Spleen (tissue), 11 donors: ENCODE measurements around the gene TMEM41B. TPM values are rescaled to one million over a fixed set of nuclear protein-coding genes. Genes with fewer than 3 reads are reported as not detected.
"Not testable (repeated sequence)": the region's sequence is repeated elsewhere in the genome, so short reads cannot be mapped to it uniquely, and the experiment has no call there.

Experiments used
- DNase-seq: peaks from one replicate; pipeline ENCODE4 v3.0.0-alpha.2; 2020
- H3K27ac ChIP-seq, 8 donors: fragments of 200-600 bp; sonication (generic) in 7 of 8; 1 replicate in 4 of 8; 2 replicates in 4 of 8; pipeline versions ENCODE4 v1.5.0 to v1.8.0; 2016 to 2021; ENCODE audit warnings: inconsistent platforms in 4 of 8, mild to moderate bottlenecking in 4 of 8, moderate library complexity in 1 of 8
- H3K27me3 ChIP-seq, 7 donors: fragments of 200-600 bp; sonication (generic) in 6 of 7; replicated peaks in 1 of 7; 1 replicate in 4 of 7; 2 replicates in 3 of 7; pipeline versions ENCODE4 v1.5.0 to v1.8.0; 2016 to 2021; ENCODE audit warnings: inconsistent platforms in 3 of 7, mild to moderate bottlenecking in 1 of 7
- H3K36me3 ChIP-seq, 6 donors: fragments of 200-600 bp; sonication (generic) in 5 of 6; 1 replicate in 4 of 6; 2 replicates in 2 of 6; pipeline versions ENCODE4 v1.5.0 to v1.8.0; 2016 to 2021; ENCODE audit warnings: inconsistent platforms in 2 of 6
- H3K4me1 ChIP-seq, 6 donors: fragments of 200-600 bp; sonication (generic) in 5 of 6; 1 replicate in 3 of 6; 2 replicates in 3 of 6; pipeline versions ENCODE4 v1.5.0 to v1.8.0; 2016 to 2021; ENCODE audit warnings: inconsistent platforms in 3 of 6
- H3K4me3 ChIP-seq, 8 donors: fragments of 200-600 bp; sonication (generic) in 7 of 8; 1 replicate in 4 of 8; 2 replicates in 4 of 8; pipeline versions ENCODE4 v1.5.0 to v1.8.0; 2016 to 2021; ENCODE audit warnings: inconsistent platforms in 4 of 8, mild to moderate bottlenecking in 4 of 8, moderate library complexity in 2 of 8
- H3K9me3 ChIP-seq, 8 donors: fragments of 200-600 bp; sonication (generic) in 7 of 8; 1 replicate in 4 of 8; 2 replicates in 4 of 8; pipeline versions ENCODE4 v1.5.0 to v1.8.0; 2016 to 2021; ENCODE audit warnings: inconsistent platforms in 4 of 8
- CTCF ChIP-seq, 11 experiments: fragments of 200-600 bp in 7 of 11; fragments of 450-650 bp in 4 of 11; sonication (generic) in 4 of 11; IDR thresholded peaks in 8 of 11; conservative IDR thresholded peaks in 3 of 11; 1 replicate in 7 of 11; 2 replicates in 4 of 11; pipeline versions ENCODE4 v1.4.0 to v1.8.0; 2016 to 2021; ENCODE audit warnings: antibody characterized with exemption in 11 of 11, inconsistent platforms in 4 of 11, mild to moderate bottlenecking in 1 of 11
- POLR2A ChIP-seq, 3 donors: fragments of 450-650 bp; IDR thresholded peaks; one replicate each; pipeline ENCODE4 v1.5.1; 2017; ENCODE audit warnings: antibody characterized with exemption in 3 of 3, mild to moderate bottlenecking in 1 of 3
- POLR2AphosphoS5 ChIP-seq, 3 donors: sonication (generic); formaldehyde crosslinking; IDR thresholded peaks; one replicate each; pipeline ENCODE4 v1.5.1; 2017; ENCODE audit warnings: antibody characterized with exemption in 3 of 3
- WGBS, 5 donors: extraction: QIAGEN DNeasy Blood & Tissue Kit in 3 of 5; methylation state at CpG; one replicate each; pipeline versions ENCODE4 v1.1.5 to v1.1.7; 2013 to 2018; 5-methylcytosine and 5-hydroxymethylcytosine counted together
- intact Hi-C: fragments of 100-400 bp; cut with DNase I; formaldehyde crosslinking; loops from one replicate; pipeline ENCODE4 v1.15.0; 2023; ENCODE audit warnings: low total_unique reads
- polyA plus RNA-seq, 3 donors: library from polyadenylated mRNA; stranded (reverse); fragments of 200-250 nt; gene quantifications; one replicate each; pipeline ENCODE4 v1.2.1, GENCODE V29; 2013
- total RNA-seq, 7 donors: library from RNA; depleted of rRNA in 3 of 7; stranded (reverse); fragments of >200 nt in 3 of 7; fragmentation: NEBNext Ultra II Directional in 4 of 7; extraction: Animal tissue kit (Norgen Biotek cat#: 25700) in 4 of 7; gene quantifications; one replicate each; pipeline versions ENCODE4 v1.1.0 to v1.2.1, GENCODE V29; 2016 to 2021
- donor health status: healthy with polysubstance abuse.
- donor health status: DM: no; HTN: no; CAD: no; lungs with moderate emphysema.
- donor health status: DM: no; HTN: no; CAD: no.
- donor health status: Bipolar disorder and iron deficiency.
- donor health status: healthy.
- donor health status: DM: no; HTN: no; CAD: no.
- donor health status: DM: yes; HTN: yes; CAD: no.

TMEM41B gene
- total and polyA plus RNA-seq, 10 donors = 9.9 to 29.4 (median 23.5) TPM

GRCh38 chr11:9351321-9351881, 37.0 kb upstream of the TMEM41B start:
- H3K36me3 ChIP-seq = no peaks in the 10 kb centered on the region
- 80 to 89% (median 83%) methylated on average over 6 of the region's 6 CpGs for WGBS, 5 donors
- TF ChIP-seq POLR2AphosphoS5 (IDR thresholded peaks at IDR 0.05) (no peak), CTCF (IDR thresholded peaks at IDR 0.05 in 8 of 11, conservative IDR thresholded peaks at IDR 0.05 in 3 of 11) (no peak), POLR2A (IDR thresholded peaks at IDR 0.05) (no peak)
- no peak for DNase-seq
- no peaks in the 10 kb centered on the region for H3K9me3 ChIP-seq
- no peaks in the 10 kb centered on the region for H3K4me1 ChIP-seq
- no peak overlapping the region for H3K27ac ChIP-seq
- peaks cover 0 to 8% (median 0%) of the 10 kb centered on the region in 7 donors for H3K27me3 ChIP-seq
- H3K4me3 ChIP-seq = no peak overlapping the region
- intact Hi-C loops = no loop called here

- intact Hi-C loops, H3K27me3 ChIP-seq, H3K27ac ChIP-seq, H3K36me3 ChIP-seq, H3K4me3 ChIP-seq, DNase-seq, H3K9me3 ChIP-seq, H3K4me1 ChIP-seq: not testable (repeated sequence)
- WGBS, 5 donors = 71 to 87% (median 77%) methylated on average over 4 of the region's 4 CpGs
These were observed 33.4 kb upstream of the TMEM41B start for GRCh38 chr11:9347779-9348178.

GRCh38 chr11:9347100-9347499, 32.7 kb upstream of the TMEM41B start:
- 52 to 62% (median 57%) methylated on average over 2 of the region's 2 CpGs for WGBS, 5 donors
- DNase-seq = peak; percentile 0
- intact Hi-C loops = no loop called here
- Histone ChIP-seq H3K27ac (no peak overlapping the region), H3K9me3 (no peaks in the 10 kb centered on the region), H3K4me3 (no peak overlapping the region), H3K4me1 (no peaks in the 10 kb centered on the region), H3K36me3 (no peaks in the 10 kb centered on the region), H3K27me3 (peaks cover 0 to 8% (median 0%) of the 10 kb centered on the region in 7 donors)
- no peak for TF ChIP-seq CTCF (IDR thresholded peaks at IDR 0.05 in 8 of 11, conservative IDR thresholded peaks at IDR 0.05 in 3 of 11)
- no peak for TF ChIP-seq POLR2AphosphoS5 (IDR thresholded peaks at IDR 0.05)
- no peak for TF ChIP-seq POLR2A (IDR thresholded peaks at IDR 0.05)

GRCh38 chr11:9344061-9344680, 29.8 kb upstream of the TMEM41B start:
- Histone ChIP-seq H3K36me3 (no peaks in the 10 kb centered on the region), H3K27me3 (no peaks in the 10 kb centered on the region), H3K9me3 (no peaks in the 10 kb centered on the region), H3K4me3 (no peak overlapping the region), H3K27ac (no peak overlapping the region), H3K4me1 (no peaks in the 10 kb centered on the region)
- 31 to 48% (median 41%) methylated on average over 3 of the region's 3 CpGs for WGBS, 5 donors
- TF ChIP-seq CTCF (IDR thresholded peaks at IDR 0.05 in 8 of 11, conservative IDR thresholded peaks at IDR 0.05 in 3 of 11) (no peak), POLR2A (IDR thresholded peaks at IDR 0.05) (no peak), POLR2AphosphoS5 (IDR thresholded peaks at IDR 0.05) (no peak)
- DNase-seq = no peak
- intact Hi-C loops = no loop called here
